Measurements from ENCODE around the gene PSMA8. TPM values are rescaled to one million over a fixed set of nuclear protein-coding genes. Genes with fewer than 3 reads are reported as not detected.
"Not testable (repeated sequence)": the region's sequence is repeated elsewhere in the genome, so short reads cannot be mapped to it uniquely, and the experiment has no call there.

PSMA8 gene
- total and polyA plus RNA-seq, 2 experiments from 2014 or later: 0.15 TPM; not detected in 1

DNA sequence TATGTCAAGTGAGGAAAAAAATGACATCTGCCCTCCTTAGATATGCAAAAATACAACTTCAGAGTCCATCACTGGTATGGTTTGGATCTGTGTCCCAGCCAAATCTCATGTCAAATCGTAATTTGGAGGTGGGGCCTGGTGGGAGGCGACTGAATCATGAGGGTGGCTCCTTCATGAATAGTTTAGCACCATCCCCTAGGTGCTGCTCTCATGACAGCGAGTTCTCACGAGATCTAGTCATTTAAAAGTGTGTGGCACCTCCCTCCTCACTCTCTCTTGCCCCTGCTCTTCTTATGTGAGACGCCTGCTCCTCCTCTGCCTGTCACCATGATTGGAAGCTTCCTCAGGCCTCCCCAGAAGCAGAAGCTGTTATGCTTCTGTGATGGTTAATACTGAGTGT, 5.9 kb upstream of the PSMA8 start:
- no peak overlapping the region for H2AFZ ChIP-seq
- TF ChIP-seq EZH2 (IDR thresholded peaks at IDR 0.05; ENCODE audit: borderline replicate concordance) (no peak), EZH2phosphoT487 (IDR thresholded peaks at IDR 0.05; ENCODE audit: low read depth, severe bottlenecking, unreplicated experiment) (no peak)
- TF ChIP-seq, protein P1, sequence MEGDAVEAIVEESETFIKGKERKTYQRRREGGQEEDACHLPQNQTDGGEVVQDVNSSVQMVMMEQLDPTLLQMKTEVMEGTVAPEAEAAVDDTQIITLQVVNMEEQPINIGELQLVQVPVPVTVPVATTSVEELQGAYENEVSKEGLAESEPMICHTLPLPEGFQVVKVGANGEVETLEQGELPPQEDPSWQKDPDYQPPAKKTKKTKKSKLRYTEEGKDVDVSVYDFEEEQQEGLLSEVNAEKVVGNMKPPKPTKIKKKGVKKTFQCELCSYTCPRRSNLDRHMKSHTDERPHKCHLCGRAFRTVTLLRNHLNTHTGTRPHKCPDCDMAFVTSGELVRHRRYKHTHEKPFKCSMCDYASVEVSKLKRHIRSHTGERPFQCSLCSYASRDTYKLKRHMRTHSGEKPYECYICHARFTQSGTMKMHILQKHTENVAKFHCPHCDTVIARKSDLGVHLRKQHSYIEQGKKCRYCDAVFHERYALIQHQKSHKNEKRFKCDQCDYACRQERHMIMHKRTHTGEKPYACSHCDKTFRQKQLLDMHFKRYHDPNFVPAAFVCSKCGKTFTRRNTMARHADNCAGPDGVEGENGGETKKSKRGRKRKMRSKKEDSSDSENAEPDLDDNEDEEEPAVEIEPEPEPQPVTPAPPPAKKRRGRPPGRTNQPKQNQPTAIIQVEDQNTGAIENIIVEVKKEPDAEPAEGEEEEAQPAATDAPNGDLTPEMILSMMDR (IDR thresholded peaks at IDR 0.05; ENCODE audit: poor library complexity): no peak
- H3K4me1 ChIP-seq (ENCODE audit: insufficient read depth): no peaks in the 10 kb centered on the region
- no peaks in the 10 kb centered on the region for H3K9me2 ChIP-seq (replicated peaks; ENCODE audit: insufficient read depth)
- H4K20me1 ChIP-seq (ENCODE audit: insufficient read depth, poor library complexity, severe bottlenecking): no peaks in the 10 kb centered on the region
- H3K27me3 ChIP-seq: no peaks in the 10 kb centered on the region
- no peaks in the 10 kb centered on the region for H3K79me2 ChIP-seq
- H3K36me3 ChIP-seq (replicated peaks; ENCODE audit: insufficient read depth, low read depth): no peaks in the 10 kb centered on the region
- H3K9me3 ChIP-seq (ENCODE audit: low read depth): no peaks in the 10 kb centered on the region
- H3K27ac ChIP-seq: no peak overlapping the region
- 89% methylated on average over 5 of the region's 5 CpGs for WGBS (ENCODE audit: low lambda C conversion rate, missing lambda C conversion rate)
- H3K4me2 ChIP-seq: no peak overlapping the region
- H3K4me3 ChIP-seq: no peak overlapping the region
- no peak for DNase-seq (ENCODE audit: low spot score)

DNA sequence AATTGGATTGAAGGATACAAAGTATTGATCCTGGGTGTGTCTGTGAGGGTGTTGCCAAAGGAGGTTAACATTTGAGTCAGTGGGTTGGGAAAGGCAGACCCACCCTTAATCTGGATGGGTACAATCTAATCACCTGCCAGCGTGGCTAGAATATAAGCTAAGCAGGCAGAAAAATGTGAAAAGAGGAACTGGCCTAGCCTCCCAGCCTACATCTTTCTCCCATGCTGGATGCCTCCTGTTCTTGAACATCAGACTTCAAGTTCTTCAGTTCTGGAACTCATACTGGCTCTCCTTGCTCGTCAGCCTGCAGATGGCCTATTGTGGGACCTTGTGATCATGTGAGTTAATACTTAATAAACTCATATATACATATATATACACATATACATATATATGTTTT, 5.5 kb upstream of the PSMA8 start:
- H3K79me2 ChIP-seq, H2AFZ ChIP-seq, H3K27ac ChIP-seq: not testable (repeated sequence)

DNA sequence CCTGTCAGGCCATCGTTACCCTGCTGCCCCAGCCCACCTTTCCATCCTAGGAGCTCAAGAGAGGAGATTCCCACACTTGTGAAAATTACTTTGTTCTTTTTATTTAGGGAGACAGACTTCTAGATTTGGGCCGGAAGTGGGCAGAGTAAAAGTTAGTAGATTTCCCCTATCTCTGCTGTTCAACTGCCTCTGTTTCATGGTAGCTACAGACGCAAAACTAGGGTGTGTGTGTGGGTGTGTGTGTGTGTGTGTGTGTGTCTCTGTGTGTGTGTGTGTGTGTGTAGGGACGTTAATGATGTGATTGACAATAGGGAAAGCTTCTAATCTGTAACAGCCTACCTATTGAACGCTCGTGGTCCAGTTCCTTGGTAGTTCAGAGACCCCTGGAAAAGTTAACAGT, 438 bp downstream of the PSMA8 start:
- no peak for DNase-seq (ENCODE audit: low spot score)
- H3K4me3 ChIP-seq: no peak overlapping the region
- H3K36me3 ChIP-seq (replicated peaks; ENCODE audit: insufficient read depth, low read depth): no peaks in the 10 kb centered on the region
- TF ChIP-seq, protein P1 (IDR thresholded peaks at IDR 0.05; ENCODE audit: poor library complexity): no peak
- TF ChIP-seq EZH2 (IDR thresholded peaks at IDR 0.05; ENCODE audit: borderline replicate concordance) (no peak), EZH2phosphoT487 (IDR thresholded peaks at IDR 0.05; ENCODE audit: low read depth, severe bottlenecking, unreplicated experiment) (no peak)
- no peaks in the 10 kb centered on the region for H3K27me3 ChIP-seq
- no peaks in the 10 kb centered on the region for H3K9me3 ChIP-seq (ENCODE audit: low read depth)
- no peak overlapping the region for H3K27ac ChIP-seq
- H3K4me2 ChIP-seq: no peak overlapping the region
- 98% methylated on average over 6 of the region's 6 CpGs for WGBS (ENCODE audit: low lambda C conversion rate, missing lambda C conversion rate)
- H4K20me1 ChIP-seq (ENCODE audit: insufficient read depth, poor library complexity, severe bottlenecking): no peaks in the 10 kb centered on the region
- no peak overlapping the region for H2AFZ ChIP-seq
- no peaks in the 10 kb centered on the region for H3K79me2 ChIP-seq
- H3K4me1 ChIP-seq (ENCODE audit: insufficient read depth): no peaks in the 10 kb centered on the region
- no peaks in the 10 kb centered on the region for H3K9me2 ChIP-seq (replicated peaks; ENCODE audit: insufficient read depth)

More for the DNA sequence above, 5.5 kb upstream of the PSMA8 start:
- H3K36me3 ChIP-seq (replicated peaks; ENCODE audit: insufficient read depth, low read depth); H4K20me1 ChIP-seq (ENCODE audit: insufficient read depth, poor library complexity, severe bottlenecking); H3K4me1 ChIP-seq (ENCODE audit: insufficient read depth); H3K9me2 ChIP-seq (replicated peaks; ENCODE audit: insufficient read depth); H3K9me3 ChIP-seq (ENCODE audit: low read depth); H3K27me3 ChIP-seq; DNase-seq (ENCODE audit: low spot score); H3K4me3 ChIP-seq; H3K4me2 ChIP-seq: not testable (repeated sequence)
- WGBS (ENCODE audit: low lambda C conversion rate, missing lambda C conversion rate): 100% methylated on average over 2 of the region's 2 CpGs

DNA sequence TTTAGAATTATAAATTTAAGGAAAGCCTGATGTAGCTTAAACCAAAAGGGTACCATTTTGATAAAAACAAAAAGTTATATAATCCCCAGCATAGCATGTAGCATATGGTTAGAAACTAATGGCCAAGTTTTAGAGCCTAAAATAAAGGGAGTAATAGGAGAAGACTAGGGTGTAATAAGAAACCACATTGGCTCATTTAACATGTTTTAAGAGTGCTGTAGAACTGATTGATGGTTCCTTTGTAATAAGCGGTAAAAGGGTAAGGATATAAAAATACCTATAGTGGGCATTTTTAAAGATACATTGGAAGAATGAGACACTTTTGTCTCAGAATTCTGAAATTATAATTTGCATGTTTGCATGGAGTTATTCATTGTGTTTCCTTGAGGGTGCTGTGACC, 1.9 kb downstream of the PSMA8 start:
- H3K4me2 ChIP-seq: no peak overlapping the region
- H3K9me3 ChIP-seq (ENCODE audit: low read depth): no peaks in the 10 kb centered on the region
- no peaks in the 10 kb centered on the region for H3K9me2 ChIP-seq (replicated peaks; ENCODE audit: insufficient read depth)
- no peak overlapping the region for H2AFZ ChIP-seq
- H3K4me3 ChIP-seq: no peak overlapping the region
- H3K79me2 ChIP-seq: no peaks in the 10 kb centered on the region
- H3K27me3 ChIP-seq: no peaks in the 10 kb centered on the region
- H3K4me1 ChIP-seq (ENCODE audit: insufficient read depth): no peaks in the 10 kb centered on the region
- no peak for DNase-seq (ENCODE audit: low spot score)
- 66% methylated on average over 1 of the region's 1 CpG for WGBS (ENCODE audit: low lambda C conversion rate, missing lambda C conversion rate)
- no peaks in the 10 kb centered on the region for H4K20me1 ChIP-seq (ENCODE audit: insufficient read depth, poor library complexity, severe bottlenecking)
- TF ChIP-seq, protein P1 (IDR thresholded peaks at IDR 0.05; ENCODE audit: poor library complexity): no peak
- TF ChIP-seq EZH2 (IDR thresholded peaks at IDR 0.05; ENCODE audit: borderline replicate concordance) (no peak), EZH2phosphoT487 (IDR thresholded peaks at IDR 0.05; ENCODE audit: low read depth, severe bottlenecking, unreplicated experiment) (no peak)
- no peaks in the 10 kb centered on the region for H3K36me3 ChIP-seq (replicated peaks; ENCODE audit: insufficient read depth, low read depth)
- no peak overlapping the region for H3K27ac ChIP-seq

All from hepatocyte (in vitro differentiated cells).